K562 (cell line): ENCODE results near the gene LRRC74B. TPM values are rescaled to one million over a fixed set of nuclear protein-coding genes. Genes with fewer than 3 reads are reported as not detected.

Experiments
- ARHGAP35 ChIP-seq: fragments of 450-650 bp; IDR thresholded peaks from 2 replicates; pipeline ENCODE4 v1.6.1; 2018; ENCODE audit not compliant: partially characterized antibody
- BCL6 ChIP-seq: fragments of 250-450 bp; sonication (Bioruptor Pico); IDR thresholded peaks from 2 replicates; pipeline ENCODE4 v1.4.0; 2020
- BRD9 ChIP-seq: fragments of 450-650 bp; IDR thresholded peaks from 2 replicates; pipeline ENCODE4 v1.6.1; 2018; ENCODE audit warnings: low read depth; ENCODE audit not compliant: partially characterized antibody
- E2F3 ChIP-seq: fragments of 250-450 bp; sonication (Bioruptor Pico); IDR thresholded peaks from 2 replicates; pipeline ENCODE4 v1.4.0; 2020; ENCODE audit warnings: mild to moderate bottlenecking
- EP300 ChIP-seq: IDR thresholded peaks from 2 replicates; pipeline ENCODE4 v1.6.1; 2012; ENCODE audit warnings: low read length, improper control_type of control experiment
- FOXA3 ChIP-seq, 2 experiments: fragments of 450-650 bp in 1 of 2; sonication (generic) in 1 of 2; formaldehyde crosslinking; IDR thresholded peaks in 1 of 2; conservative IDR thresholded peaks in 1 of 2; 2 replicates each; pipeline versions ENCODE4 v1.4.0 to v1.8.0; 2020 to 2022; ENCODE audit warnings: mild to moderate bottlenecking in 2 of 2, missing genetic modification reagents in 1 of 2
- HDAC8 ChIP-seq: fragments of 450-650 bp; IDR thresholded peaks from 2 replicates; pipeline ENCODE4 v1.6.1; 2016; ENCODE audit warnings: mild to moderate bottlenecking, missing genetic modification characterization, moderate library complexity, missing compliant biosample characterization
- HMG20A ChIP-seq: fragments of 450-650 bp; formaldehyde crosslinking; conservative IDR thresholded peaks from 2 replicates; pipeline ENCODE4 v1.4.0; 2020; ENCODE audit warnings: mild to moderate bottlenecking, mixed read lengths
- MBD2 ChIP-seq: sonication (generic); IDR thresholded peaks from 2 replicates; pipeline ENCODE4 v1.6.1; 2016; ENCODE audit warnings: low read depth, borderline replicate concordance
- MTF1 ChIP-seq: fragments of 250-450 bp; sonication (Bioruptor Pico); IDR thresholded peaks from 2 replicates; pipeline ENCODE4 v1.9.0; 2021; ENCODE audit warnings: moderate library complexity, mild to moderate bottlenecking, inconsistent platforms, borderline replicate concordance
- RFX5 ChIP-seq: IDR thresholded peaks from 2 replicates; pipeline ENCODE4 v1.6.1; 2011; ENCODE audit warnings: low read depth, mild to moderate bottlenecking, improper control_type of control experiment, low read length
- SETDB1 ChIP-seq: IDR thresholded peaks from one replicate; pipeline ENCODE4 v1.6.1; 2012; ENCODE audit warnings: low read length, control low read depth, inconsistent platforms
- TRIM25 ChIP-seq: fragments of 450-650 bp; IDR thresholded peaks from 2 replicates; pipeline ENCODE4 v1.7.0; 2016; ENCODE audit warnings: borderline replicate concordance
- XRCC5 ChIP-seq: fragments of 200-400 bp; formaldehyde crosslinking; IDR thresholded peaks from 2 replicates; pipeline ENCODE4 v1.6.1; 2017; ENCODE audit warnings: low read depth, mild to moderate bottlenecking, low read length
- ZC3H11A ChIP-seq: IDR thresholded peaks from 2 replicates; pipeline ENCODE4 v1.6.1; 2012; ENCODE audit warnings: low read depth, low read length, improper control_type of control experiment
- ZC3H8 ChIP-seq: fragments of 450-650 bp; IDR thresholded peaks from 2 replicates; pipeline ENCODE4 v1.6.1; 2017
- ZNF408 ChIP-seq: fragments of 250-450 bp; sonication (Bioruptor Pico); IDR thresholded peaks from 2 replicates; pipeline ENCODE4 v1.4.0; 2020; ENCODE audit warnings: low read depth, mild to moderate bottlenecking, moderate library complexity
- polyA plus RNA-seq, 8 experiments: library from polyadenylated mRNA; depleted of rRNA in 4 of 8; stranded (reverse) in 5 of 8; unstranded in 3 of 8; fragments of >200 nt; fragmentation: Nextera tagmentation in 2 of 8; fragmentation: Illumina TruSeq in 1 of 8; extraction: Ambion mirVana in 2 of 8; extraction: Trizol in 1 of 8; gene quantifications; 2 replicates each; pipeline versions ENCODE4 v1.2.1 to v1.2.3, GENCODE V29; 2011 to 2014; ENCODE audit warnings: inconsistent platforms in 1 of 8, missing spikeins in 1 of 8
- total RNA-seq, 7 experiments: library from RNA; depleted of rRNA in 6 of 7; stranded (reverse); fragments of >200 nt in 6 of 7; fragmentation: Illumina TruSeq in 2 of 7; extraction: Trizol in 2 of 7; gene quantifications; 2 replicates each; pipeline versions ENCODE4 v1.2.1 to v1.2.3, GENCODE V29; 2011 to 2021; ENCODE audit warnings: low replicate concordance in 1 of 7
- TF ChIP-seq, protein P1 (sequence below), 2 experiments: fragments of 250-450 bp in 1 of 2; fragments of 450-650 bp in 1 of 2; sonication (Bioruptor Pico) in 1 of 2; IDR thresholded peaks; 2 replicates each; pipeline versions ENCODE4 v1.6.1 to v1.8.0; 2016 to 2021; ENCODE audit warnings: mild to moderate bottlenecking in 2 of 2, moderate library complexity in 2 of 2, missing compliant biosample characterization in 1 of 2, missing genetic modification characterization in 1 of 2
- TF ChIP-seq, protein P2 (sequence below): fragments of 250-450 bp; sonication (Bioruptor Pico); IDR thresholded peaks from 2 replicates; pipeline ENCODE4 v1.9.0; 2021; ENCODE audit warnings: mild to moderate bottlenecking, inconsistent platforms
- TF ChIP-seq, protein P3 (sequence below): sonication (generic); formaldehyde crosslinking; IDR thresholded peaks from 2 replicates; pipeline ENCODE4 v1.8.1; 2023; ENCODE audit warnings: mild to moderate bottlenecking, missing genetic modification reagents

LRRC74B gene
- total and polyA plus RNA-seq, 9 of the 15 experiments (the other 6 are each of a cell fraction or from before 2014, with no cell fraction given) = not detected

- TF ChIP-seq, protein P1, sequence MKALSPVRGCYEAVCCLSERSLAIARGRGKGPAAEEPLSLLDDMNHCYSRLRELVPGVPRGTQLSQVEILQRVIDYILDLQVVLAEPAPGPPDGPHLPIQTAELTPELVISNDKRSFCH (CRISPR knock-in tag; IDR thresholded peaks at IDR 0.05) = no peak
- TF ChIP-seq, protein P1 (tag; IDR thresholded peaks at IDR 0.05) = no peak; the same call in 1 of the 2 replicates
- no peak for TF ChIP-seq ARHGAP35
- no peak for TF ChIP-seq SETDB1
- TF ChIP-seq, protein P2, sequence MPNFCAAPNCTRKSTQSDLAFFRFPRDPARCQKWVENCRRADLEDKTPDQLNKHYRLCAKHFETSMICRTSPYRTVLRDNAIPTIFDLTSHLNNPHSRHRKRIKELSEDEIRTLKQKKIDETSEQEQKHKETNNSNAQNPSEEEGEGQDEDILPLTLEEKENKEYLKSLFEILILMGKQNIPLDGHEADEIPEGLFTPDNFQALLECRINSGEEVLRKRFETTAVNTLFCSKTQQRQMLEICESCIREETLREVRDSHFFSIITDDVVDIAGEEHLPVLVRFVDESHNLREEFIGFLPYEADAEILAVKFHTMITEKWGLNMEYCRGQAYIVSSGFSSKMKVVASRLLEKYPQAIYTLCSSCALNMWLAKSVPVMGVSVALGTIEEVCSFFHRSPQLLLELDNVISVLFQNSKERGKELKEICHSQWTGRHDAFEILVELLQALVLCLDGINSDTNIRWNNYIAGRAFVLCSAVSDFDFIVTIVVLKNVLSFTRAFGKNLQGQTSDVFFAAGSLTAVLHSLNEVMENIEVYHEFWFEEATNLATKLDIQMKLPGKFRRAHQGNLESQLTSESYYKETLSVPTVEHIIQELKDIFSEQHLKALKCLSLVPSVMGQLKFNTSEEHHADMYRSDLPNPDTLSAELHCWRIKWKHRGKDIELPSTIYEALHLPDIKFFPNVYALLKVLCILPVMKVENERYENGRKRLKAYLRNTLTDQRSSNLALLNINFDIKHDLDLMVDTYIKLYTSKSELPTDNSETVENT (CRISPR knock-in tag) = 0 out of 2 replicates have a peak, but pooled peaks have one; percentile 28
- no peak for TF ChIP-seq FOXA3 (CRISPR knock-in tag; conservative IDR thresholded peaks at IDR 0.05 in 1 of 2, IDR thresholded peaks at IDR 0.05 in 1 of 2)
- TF ChIP-seq BRD9 = no peak
- 0 out of 2 replicates have a peak, but pooled peaks have one; percentile 11 for TF ChIP-seq ZNF408 (CRISPR knock-in tag)
- TF ChIP-seq TRIM25 = no peak
- TF ChIP-seq ZC3H11A = no peak; the same call in 1 of the 2 replicates
- TF ChIP-seq HDAC8 = 0 out of 2 replicates have a peak, but pooled peaks have one; percentile 35
- no peak for TF ChIP-seq XRCC5
- peak; percentile 56; the same call in 1 of the 2 replicates for TF ChIP-seq BCL6 (CRISPR knock-in tag)
- TF ChIP-seq ZC3H8 = no peak
- no peak for TF ChIP-seq MBD2
- TF ChIP-seq, protein P3, sequence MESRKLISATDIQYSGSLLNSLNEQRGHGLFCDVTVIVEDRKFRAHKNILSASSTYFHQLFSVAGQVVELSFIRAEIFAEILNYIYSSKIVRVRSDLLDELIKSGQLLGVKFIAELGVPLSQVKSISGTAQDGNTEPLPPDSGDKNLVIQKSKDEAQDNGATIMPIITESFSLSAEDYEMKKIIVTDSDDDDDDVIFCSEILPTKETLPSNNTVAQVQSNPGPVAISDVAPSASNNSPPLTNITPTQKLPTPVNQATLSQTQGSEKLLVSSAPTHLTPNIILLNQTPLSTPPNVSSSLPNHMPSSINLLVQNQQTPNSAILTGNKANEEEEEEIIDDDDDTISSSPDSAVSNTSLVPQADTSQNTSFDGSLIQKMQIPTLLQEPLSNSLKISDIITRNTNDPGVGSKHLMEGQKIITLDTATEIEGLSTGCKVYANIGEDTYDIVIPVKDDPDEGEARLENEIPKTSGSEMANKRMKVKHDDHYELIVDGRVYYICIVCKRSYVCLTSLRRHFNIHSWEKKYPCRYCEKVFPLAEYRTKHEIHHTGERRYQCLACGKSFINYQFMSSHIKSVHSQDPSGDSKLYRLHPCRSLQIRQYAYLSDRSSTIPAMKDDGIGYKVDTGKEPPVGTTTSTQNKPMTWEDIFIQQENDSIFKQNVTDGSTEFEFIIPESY = no peak
- 0 out of 2 replicates have a peak, but pooled peaks have one; percentile 53 for TF ChIP-seq HMG20A
- TF ChIP-seq E2F3 (CRISPR knock-in tag) = peak; percentile 42; the same call in 1 of the 2 replicates
- peak; percentile 6; the same call in 1 of the 2 replicates for TF ChIP-seq MTF1 (CRISPR knock-in tag)
- TF ChIP-seq EP300 = peak; percentile 4; the same call in 1 of the 2 replicates
- no peak for TF ChIP-seq RFX5
These were observed 56.3 kb downstream of the LRRC74B start (continued) for GRCh38 chr22:21101877-21102638.
